Endothelial cell of umbilical vein (primary cell): Measurements from ENCODE around the gene KBTBD4. TPM values are rescaled to one million over a fixed set of nuclear protein-coding genes. Genes with fewer than 3 reads are reported as not detected.
A peak's percentile ranks its signal among the peaks of the same experiment; 100 is the strongest.

Experiments
- BruUV-seq: library from RNA; stranded (reverse); fragments of 400-500 nt; replicated peaks from 2 replicates; lab custom pipeline; 2021; lab: Mats Ljungman, UMichigan
- CTCF ChIA-PET: fragments of 300-600, 350-600 bp; sonication (Branson Sonifier 250); formaldehyde crosslinking; loops from one replicate; lab custom pipeline; 2021; ENCODE audit warnings: antibody characterized with exemption, inconsistent platforms; lab: Charles Lee
- POLR2A ChIA-PET: fragments of 300-600, 350-600 bp; sonication (Branson Sonifier 250); formaldehyde crosslinking; loops from one replicate; lab custom pipeline; 2021; ENCODE audit warnings: antibody characterized with exemption, inconsistent platforms; lab: Charles Lee
- DNase-seq: peaks from one replicate; pipeline ENCODE4 v3.0.0-alpha.2; 2011; ENCODE audit warnings: low read depth, low spot score
- FAIRE-seq: peaks from 2 replicates; lab custom pipeline; 2011; peaks lifted over from hg19 to GRCh38; lab: Jason Lieb, UNC
- H2AFZ ChIP-seq: 2 replicates; pipeline ENCODE4 v1.6.0; 2012; ENCODE audit warnings: low read depth, low read length, control low read depth, inconsistent platforms
- H3K27ac ChIP-seq: 2 replicates; pipeline ENCODE4 v1.5.1; 2011; ENCODE audit warnings: low read depth, mild to moderate bottlenecking, control low read depth, low read length, moderate library complexity; ENCODE audit not compliant: insufficient read depth
- H3K27me3 ChIP-seq, 2 experiments: 2 replicates each; pipeline versions ENCODE4 v1.6.0 to v1.6.1; 2011; ENCODE audit warnings: low read length in 2 of 2, mixed read lengths in 1 of 2; ENCODE audit not compliant: control insufficient read depth in 2 of 2, insufficient read depth in 2 of 2
- H3K36me3 ChIP-seq, 2 experiments: 2 replicates in 1 of 2; 3 replicates in 1 of 2; pipeline ENCODE4 v1.5.1; 2011; ENCODE audit warnings: low read length in 2 of 2, mild to moderate bottlenecking in 1 of 2, moderate library complexity in 1 of 2; ENCODE audit not compliant: control insufficient read depth in 2 of 2, insufficient read depth in 2 of 2; ENCODE audit errors: extremely low read depth in 1 of 2
- H3K4me1 ChIP-seq: 3 replicates; pipeline ENCODE4 v1.5.1; 2011; ENCODE audit warnings: mild to moderate bottlenecking, low read length; ENCODE audit not compliant: control insufficient read depth, insufficient read depth; ENCODE audit errors: extremely low read depth
- H3K4me2 ChIP-seq: 2 replicates; pipeline ENCODE4 v1.6.1; 2011; ENCODE audit warnings: low read length, control low read depth, mixed read lengths; ENCODE audit not compliant: insufficient read depth
- H3K4me3 ChIP-seq, 3 experiments: fragments of 200-600 bp in 1 of 3; sonication (generic), shearing (Covaris generic) in 1 of 3; replicated peaks in 1 of 3; 2 replicates each; pipeline ENCODE4 v1.5.1; 2011 to 2016; ENCODE audit warnings: control low read depth in 3 of 3, low read length in 3 of 3, mild to moderate bottlenecking in 2 of 3, inconsistent platforms in 1 of 3, low read depth in 1 of 3, moderate library complexity in 1 of 3; ENCODE audit not compliant: insufficient read depth in 1 of 3
- H3K79me2 ChIP-seq: 2 replicates; pipeline ENCODE4 v1.6.0; 2012; ENCODE audit warnings: low read length, inconsistent platforms; ENCODE audit not compliant: control insufficient read depth, insufficient read depth
- H3K9ac ChIP-seq: replicated peaks from 2 replicates; pipeline ENCODE3; 2011; ENCODE audit warnings: low read length, control low read depth; ENCODE audit not compliant: insufficient read depth; ENCODE audit errors: extremely low read depth
- H3K9me1 ChIP-seq: replicated peaks from 3 replicates; pipeline ENCODE4 v1.6.0; 2011; ENCODE audit warnings: mild to moderate bottlenecking, low read length; ENCODE audit not compliant: control insufficient read depth, insufficient read depth; ENCODE audit errors: extremely low read depth
- H3K9me3 ChIP-seq: replicated peaks from 2 replicates; pipeline ENCODE4 v1.5.1; 2012; ENCODE audit warnings: low read length, inconsistent platforms; ENCODE audit not compliant: control insufficient read depth, insufficient read depth
- H4K20me1 ChIP-seq: replicated peaks from 2 replicates; pipeline ENCODE3; 2011; ENCODE audit warnings: mild to moderate bottlenecking, low read length; ENCODE audit not compliant: control insufficient read depth, insufficient read depth; ENCODE audit errors: extremely low read depth
- CTCF ChIP-seq, 2 donors: IDR thresholded peaks; 1 replicate in 1 of 2; 2 replicates in 1 of 2; pipeline ENCODE4 v1.5.1; 2011; ENCODE audit warnings: low read length in 2 of 2, mild to moderate bottlenecking in 2 of 2, moderate library complexity in 2 of 2, control low read depth in 1 of 2, inconsistent platforms in 1 of 2, low read depth in 1 of 2; ENCODE audit not compliant: insufficient read depth in 1 of 2; ENCODE audit errors: extremely low read depth in 1 of 2
- EZH2 ChIP-seq: IDR thresholded peaks from 2 replicates; pipeline ENCODE4 v1.6.1; 2012; ENCODE audit warnings: borderline replicate concordance, low read depth, mild to moderate bottlenecking, moderate library complexity, low read length, inconsistent platforms; ENCODE audit not compliant: severe bottlenecking
- FOS ChIP-seq: IDR thresholded peaks from 2 replicates; pipeline ENCODE4 v1.6.1; 2011; ENCODE audit warnings: mild to moderate bottlenecking, low read length, moderate library complexity, borderline replicate concordance; ENCODE audit not compliant: insufficient read depth
- GATA2 ChIP-seq: IDR thresholded peaks from 2 replicates; pipeline ENCODE4 v1.7.0; 2011; ENCODE audit warnings: low read depth, mild to moderate bottlenecking, moderate library complexity, mixed read lengths, low read length; ENCODE audit not compliant: insufficient read length, insufficient read depth
- JUN ChIP-seq: IDR thresholded peaks from 2 replicates; pipeline ENCODE4 v1.6.1; 2011; ENCODE audit warnings: borderline replicate concordance, low read depth; ENCODE audit not compliant: insufficient read length, insufficient read depth
- MAX ChIP-seq: IDR thresholded peaks from 2 replicates; pipeline ENCODE4 v1.6.1; 2011; ENCODE audit not compliant: insufficient read depth, insufficient read length
- MYC ChIP-seq: IDR thresholded peaks from one replicate; pipeline ENCODE4 v1.6.1; 2011; ENCODE audit warnings: mild to moderate bottlenecking, low read depth, low read length
- POLR2A ChIP-seq: IDR thresholded peaks from 2 replicates; pipeline ENCODE4 v1.6.1; 2012; ENCODE audit warnings: low read depth, mild to moderate bottlenecking, control low read depth, low read length
- POLR2AphosphoS5 ChIP-seq: IDR thresholded peaks from 2 replicates; pipeline ENCODE4 v1.6.1; 2012; ENCODE audit warnings: low read depth, mild to moderate bottlenecking, control low read depth, low read length, moderate library complexity; ENCODE audit not compliant: insufficient read depth
- dilution Hi-C: fragments of 300-500 bp; cut with MboI; formaldehyde crosslinking; loops from one replicate; pipeline ENCODE4 v1.15.0; 2019; ENCODE audit warnings: low sequenced_read_pairs; ENCODE audit not compliant: extremely low pct_ligation_motif_present
- intact Hi-C: fragments of 100-400 bp; cut with micrococcal nuclease; formaldehyde crosslinking; loops from one replicate; pipeline ENCODE4 v1.10.0; 2022
- polyA plus RNA-seq, 4 experiments: library from polyadenylated mRNA; depleted of rRNA in 3 of 4; stranded (reverse) in 3 of 4; unstranded in 1 of 4; fragments of >200 nt; gene quantifications; 2 replicates each; pipeline versions ENCODE4 v1.2.1 to v1.2.3, GENCODE V29; 2011 to 2012; ENCODE audit warnings: missing spikeins in 1 of 4
- total RNA-seq: library from RNA; stranded (reverse); gene quantifications from 2 replicates; pipeline ENCODE4 v1.2.3, GENCODE V29; 2021

KBTBD4 gene
- total and polyA plus RNA-seq, 2 donors (not counting 3 experiments of a cell fraction or from before 2014, with no cell fraction given), result 16.3 to 23.2 TPM

- Histone ChIP-seq H3K79me2 (no peaks in the 10 kb centered on the region), H4K20me1 (no peaks in the 10 kb centered on the region), H3K4me3 (no peak overlapping the region), H3K4me2 (no peak overlapping the region), H3K27ac (no peak overlapping the region), H3K9ac (no peak overlapping the region), H3K27me3 (peaks cover 0 to 3% of the 10 kb centered on the region in 2 experiments), H3K4me1 (no peaks in the 10 kb centered on the region), H3K9me3 (no peaks in the 10 kb centered on the region), H2AFZ (no peak overlapping the region), H3K9me1 (no peaks in the 10 kb centered on the region), H3K36me3 (no peaks in the 10 kb centered on the region)
- ChIA-PET CTCF (interaction anchor here (0.6 to 1.7 kb wide), 2 partner anchors 9 to 21 kb away, joined by 3 to 12 read pairs; no protein-coding TSS in a partner anchor), POLR2A (no interaction called here)
- dilution Hi-C loops, result no loop called here
- DNase-seq (peak; percentile 34), FAIRE-seq (no peak)
- no TSS peak for BruUV-seq
- intact Hi-C loops, result no loop called here
- no peak for TF ChIP-seq POLR2AphosphoS5
- TF ChIP-seq MAX, result no peak
- TF ChIP-seq POLR2A, result no peak
- TF ChIP-seq JUN, result no peak
- no peak for TF ChIP-seq CTCF (IDR thresholded peaks at IDR 0.05; ENCODE audit: extremely low read depth in 1 of 2, insufficient read depth in 1 of 2, low read depth in 1 of 2, low read length in 2 of 2)
- no peak for TF ChIP-seq MYC
- no peak for TF ChIP-seq GATA2
- no peak for TF ChIP-seq FOS
- TF ChIP-seq EZH2, result no peak
These were observed 28.6 kb upstream of the KBTBD4 start for GRCh38 chr11:47607380-47607779.
